Testis (tissue), 3 donors: ENCODE measurements around the gene CTPS2. TPM values are rescaled to one million over a fixed set of nuclear protein-coding genes. Genes with fewer than 3 reads are reported as not detected.
"Not testable (repeated sequence)": the region's sequence is repeated elsewhere in the genome, so short reads cannot be mapped to it uniquely, and the experiment has no call there.

Experiments used
- DNase-seq: peaks from one replicate; pipeline ENCODE4 v3.0.0-alpha.2; 2019
- H3K27ac ChIP-seq, 2 donors: fragments of 200-600 bp; sonication (generic); one replicate each; pipeline ENCODE4 v1.5.1; 2019
- H3K27me3 ChIP-seq: fragments of 200-600 bp; sonication (generic); one replicate; pipeline ENCODE4 v1.5.1; 2019
- H3K36me3 ChIP-seq: fragments of 200-600 bp; sonication (generic); one replicate; pipeline ENCODE4 v1.5.1; 2017; ENCODE audit warnings: low read depth; ENCODE audit errors: missing control alignments
- H3K4me1 ChIP-seq: fragments of 200-600 bp; sonication (generic); one replicate; pipeline ENCODE4 v1.5.1; 2019
- H3K4me3 ChIP-seq, 2 donors: fragments of 200-600 bp; sonication (generic); one replicate each; pipeline ENCODE4 v1.5.1; 2017 to 2019
- H3K9me3 ChIP-seq: fragments of 200-600 bp; sonication (generic); one replicate; pipeline ENCODE4 v1.5.1; 2017
- CTCF ChIP-seq, 3 experiments: fragments of 450-650 bp in 2 of 3; fragments of 200-600 bp in 1 of 3; sonication (generic) in 1 of 3; IDR thresholded peaks; one replicate each; pipeline ENCODE4 v1.5.1; 2016 to 2019; ENCODE audit warnings: antibody characterized with exemption in 3 of 3, mild to moderate bottlenecking in 2 of 3, moderate library complexity in 1 of 3
- POLR2A ChIP-seq: fragments of 450-650 bp; IDR thresholded peaks from one replicate; pipeline ENCODE4 v1.6.1; 2017; ENCODE audit warnings: antibody characterized with exemption, mild to moderate bottlenecking, moderate library complexity
- WGBS, 2 donors: methylation state at CpG; one replicate each; pipeline ENCODE4 v1.1.5; 2018; 5-methylcytosine and 5-hydroxymethylcytosine counted together
- intact Hi-C: fragments of 100-400 bp; cut with DNase I; formaldehyde crosslinking; loops from one replicate; pipeline ENCODE4 v1.15.1; 2023; ENCODE audit warnings: low total_unique reads
- polyA plus RNA-seq: library from polyadenylated mRNA; stranded (reverse); fragments of 350-450 nt; fragmentation: Illumina TruSeq; extraction: RNeasy Lipid Tissue Mini Kit (QIAGEN cat#74804); gene quantifications from one replicate; pipeline ENCODE4 v1.2.3, GENCODE V29; 2014; ENCODE audit warnings: low read depth, low replicate concordance; ENCODE audit not compliant: insufficient read depth
- total RNA-seq, 2 donors: library from RNA; depleted of rRNA; stranded (reverse); fragments of >200 nt; gene quantifications; one replicate each; pipeline ENCODE4 v1.2.3, GENCODE V29; 2016

Gene CTPS2
- total and polyA plus RNA-seq, 3 donors from 2014 or later = 3.2 to 9.7 (median 9.5) TPM

GRCh38 chrX:16586377-16587112 lies 125.9 kb downstream of the CTPS2 start:
- TF ChIP-seq CTCF (IDR thresholded peaks at IDR 0.05) = no peak
- no peak for TF ChIP-seq POLR2A
- no peaks in the 10 kb centered on the region for H3K27me3 ChIP-seq
- H3K36me3 ChIP-seq = no peaks in the 10 kb centered on the region
- H3K4me1 ChIP-seq = no peaks in the 10 kb centered on the region
- H3K9me3 ChIP-seq = no peaks in the 10 kb centered on the region
- WGBS, 2 donors = 86 to 92% methylated on average over 6 of the region's 6 CpGs
- DNase-seq = no peak
- H3K4me3 ChIP-seq = no peak overlapping the region
- H3K27ac ChIP-seq = no peak overlapping the region
- intact Hi-C loops = no loop called here

GRCh38 chrX:16585486-16586376 lies 126.7 kb downstream of the CTPS2 start:
- WGBS, 2 donors = 73 to 74% methylated on average over 7 of the region's 7 CpGs
- no peak for DNase-seq
- no peaks in the 10 kb centered on the region for H3K4me1 ChIP-seq
- H3K9me3 ChIP-seq = no peaks in the 10 kb centered on the region
- H3K36me3 ChIP-seq = no peaks in the 10 kb centered on the region
- no peaks in the 10 kb centered on the region for H3K27me3 ChIP-seq
- no peak for TF ChIP-seq POLR2A
- no peak for TF ChIP-seq CTCF (IDR thresholded peaks at IDR 0.05)
- intact Hi-C loops = no loop called here
- no peak overlapping the region for H3K4me3 ChIP-seq
- H3K27ac ChIP-seq = no peak overlapping the region

- H3K9me3 ChIP-seq, H3K4me1 ChIP-seq, H3K4me3 ChIP-seq, intact Hi-C loops, H3K27ac ChIP-seq, H3K36me3 ChIP-seq, H3K27me3 ChIP-seq, DNase-seq: not testable (repeated sequence)
- WGBS, 2 donors = 55 to 69% methylated on average over 13 to 14 of the region's 14 CpGs
Observed at GRCh38 chrX:16580004-16580797, 132.3 kb downstream of the CTPS2 start.

GRCh38 chrX:16579517-16579916 lies 133.0 kb downstream of the CTPS2 start:
- intact Hi-C loops = no loop called here
- Histone ChIP-seq H3K27me3 (no peaks in the 10 kb centered on the region), H3K9me3 (no peaks in the 10 kb centered on the region), H3K36me3 (no peaks in the 10 kb centered on the region), H3K4me3 (no peak overlapping the region), H3K27ac (no peak overlapping the region), H3K4me1 (no peaks in the 10 kb centered on the region)
- DNase-seq = no peak
- 50 to 66% methylated on average over 3 of the region's 3 CpGs for WGBS, 2 donors
- no peak for TF ChIP-seq POLR2A
- no peak for TF ChIP-seq CTCF (IDR thresholded peaks at IDR 0.05)

GRCh38 chrX:16578218-16578617 lies 134.3 kb downstream of the CTPS2 start:
- Histone ChIP-seq H3K9me3 (no peaks in the 10 kb centered on the region), H3K4me3 (no peak overlapping the region), H3K27ac (no peak overlapping the region), H3K4me1 (no peaks in the 10 kb centered on the region), H3K27me3 (no peaks in the 10 kb centered on the region), H3K36me3 (no peaks in the 10 kb centered on the region)
- no peak for DNase-seq
- intact Hi-C loops = no loop called here
- WGBS, 2 donors = 53 to 63% methylated on average over 2 of the region's 2 CpGs
- TF ChIP-seq POLR2A = no peak
- no peak for TF ChIP-seq CTCF (IDR thresholded peaks at IDR 0.05)
